ENCODE data around the gene HSPB3.
"Not testable (repeated sequence)": the region's sequence is repeated elsewhere in the genome, so short reads cannot be mapped to it uniquely, and the experiment has no call there.

HSPB3 gene, protein sequence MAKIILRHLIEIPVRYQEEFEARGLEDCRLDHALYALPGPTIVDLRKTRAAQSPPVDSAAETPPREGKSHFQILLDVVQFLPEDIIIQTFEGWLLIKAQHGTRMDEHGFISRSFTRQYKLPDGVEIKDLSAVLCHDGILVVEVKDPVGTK

DNA sequence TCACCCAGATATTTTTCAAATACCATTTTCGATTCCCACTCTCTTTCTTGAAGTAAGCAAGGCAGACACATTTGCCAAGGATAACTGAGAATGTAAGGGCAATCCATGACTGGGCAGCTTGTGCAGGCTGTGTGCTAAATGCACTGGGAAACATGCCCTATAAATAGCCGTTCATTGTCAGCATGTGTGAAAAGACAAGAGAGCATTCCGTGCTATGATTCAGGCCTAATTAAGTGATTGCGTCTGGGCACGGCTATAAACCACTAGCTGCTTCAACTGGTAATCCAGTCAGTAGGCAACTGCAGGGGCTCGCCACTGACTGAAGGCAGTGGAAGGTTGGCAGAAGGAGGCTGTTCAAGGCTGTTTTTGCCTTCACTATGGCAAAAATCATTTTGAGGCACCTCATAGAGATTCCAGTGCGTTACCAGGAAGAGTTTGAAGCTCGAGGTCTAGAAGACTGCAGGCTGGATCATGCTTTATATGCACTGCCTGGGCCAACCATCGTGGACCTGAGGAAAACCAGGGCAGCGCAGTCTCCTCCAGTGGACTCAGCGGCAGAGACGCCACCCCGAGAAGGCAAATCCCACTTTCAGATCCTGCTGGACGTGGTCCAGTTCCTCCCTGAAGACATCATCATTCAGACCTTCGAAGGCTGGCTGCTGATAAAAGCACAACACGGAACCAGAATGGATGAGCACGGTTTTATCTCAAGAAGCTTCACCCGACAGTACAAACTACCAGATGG is at the start of gene HSPB3:
Gene HSPB3, plus strand, starts transcription at position 287 of the 745 bp plus-strand sequence. Its CDS starts 91 bp downstream, at position 378.
- no peak for DNase-seq (ENCODE audit: low spot score)

DNA sequence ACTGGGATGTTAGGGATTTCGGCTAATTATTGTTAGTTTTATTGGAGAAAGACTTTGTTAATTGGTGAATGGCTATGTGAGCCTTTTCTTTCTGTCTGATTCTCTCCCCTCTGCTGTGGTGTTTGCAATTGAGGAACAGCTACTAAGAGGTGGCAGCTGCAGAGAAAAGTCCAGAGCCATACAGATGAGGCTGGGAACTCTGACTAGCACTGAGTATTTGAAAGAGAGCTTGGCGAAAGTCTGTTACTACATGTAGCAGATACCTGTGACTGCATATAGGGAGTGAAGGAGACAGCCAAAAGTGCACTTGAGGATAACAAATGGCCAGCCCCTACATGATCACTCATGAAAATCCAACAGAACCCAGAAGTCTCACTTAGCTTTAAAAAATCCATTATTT is 44.3 kb upstream of the HSPB3 start:
- no peak for DNase-seq (ENCODE audit: low spot score)

DNA sequence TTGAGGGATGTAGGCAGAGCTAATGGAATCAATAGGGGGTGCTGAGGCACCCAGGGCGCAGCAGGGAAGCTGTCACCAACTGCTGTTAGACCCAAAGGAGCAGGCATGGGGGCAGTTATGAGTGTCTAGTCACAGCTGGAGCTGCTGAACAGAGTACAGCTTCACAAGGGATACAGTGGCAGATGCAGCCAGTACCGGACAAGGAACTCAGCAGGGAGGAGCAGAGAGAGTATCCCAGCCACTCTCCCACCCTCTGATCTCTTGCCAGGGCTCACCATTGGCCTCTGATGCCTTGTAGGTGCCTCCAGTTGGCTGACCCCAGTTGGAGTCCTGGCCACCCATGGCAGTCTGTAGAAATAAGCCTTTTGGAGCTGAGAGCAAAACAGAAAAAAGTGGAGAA is 42.6 kb upstream of the HSPB3 start:
- DNase-seq (ENCODE audit: low spot score) = no peak

DNA sequence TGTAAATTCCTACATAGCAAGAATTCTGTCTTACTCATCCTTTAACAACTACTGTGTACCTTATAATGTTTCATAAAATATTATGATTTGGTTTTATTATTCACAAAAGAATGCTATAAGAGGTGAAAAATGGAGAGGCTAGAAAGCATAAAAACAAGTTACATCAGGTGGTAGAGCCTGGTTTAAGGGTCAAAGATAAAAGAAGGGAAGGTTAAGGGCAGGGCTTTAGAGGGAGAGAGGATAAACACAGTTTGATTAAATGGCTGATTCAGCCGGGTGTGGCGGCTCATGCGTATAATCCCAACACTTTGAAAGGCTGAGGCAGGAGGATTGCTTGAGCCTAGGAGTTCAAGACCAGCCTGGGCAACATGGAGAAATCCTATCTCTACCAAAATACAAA is 40.4 kb upstream of the HSPB3 start:
- DNase-seq (ENCODE audit: low spot score) = no peak

DNA sequence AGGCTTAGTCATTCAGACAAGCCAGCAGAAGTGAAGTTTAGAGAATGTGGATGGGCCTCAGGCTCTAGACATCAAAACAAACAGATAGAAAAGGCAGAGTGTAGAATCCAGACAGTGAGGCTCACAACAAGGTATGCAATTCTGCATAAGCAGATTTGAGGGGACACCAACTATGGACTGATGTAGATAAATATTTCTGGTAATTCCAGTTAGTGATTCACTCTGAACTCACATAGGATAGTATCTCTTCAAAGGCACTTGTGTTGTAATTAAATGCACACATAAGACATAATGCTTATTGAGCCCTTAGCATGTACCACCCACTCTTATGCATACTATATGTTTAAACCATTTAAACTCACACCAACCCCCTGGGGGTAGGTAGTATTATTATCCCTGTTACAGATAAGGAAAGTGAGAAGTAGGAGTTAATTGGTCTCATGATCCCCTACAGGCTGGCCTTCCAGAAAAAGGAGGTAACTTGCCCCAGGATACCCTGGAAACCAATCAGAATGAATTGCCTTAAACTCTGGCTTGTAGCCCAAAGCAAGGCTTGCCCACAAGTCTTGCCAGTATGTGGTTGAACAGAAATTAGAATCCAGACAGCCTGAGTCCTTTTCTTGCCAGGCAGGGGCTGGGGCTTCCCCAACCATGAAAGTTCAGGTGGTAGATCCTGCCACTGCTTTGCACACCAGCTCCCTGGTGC is 39.5 kb upstream of the HSPB3 start:
- peak; percentile 8 for DNase-seq (ENCODE audit: low spot score)

DNA sequence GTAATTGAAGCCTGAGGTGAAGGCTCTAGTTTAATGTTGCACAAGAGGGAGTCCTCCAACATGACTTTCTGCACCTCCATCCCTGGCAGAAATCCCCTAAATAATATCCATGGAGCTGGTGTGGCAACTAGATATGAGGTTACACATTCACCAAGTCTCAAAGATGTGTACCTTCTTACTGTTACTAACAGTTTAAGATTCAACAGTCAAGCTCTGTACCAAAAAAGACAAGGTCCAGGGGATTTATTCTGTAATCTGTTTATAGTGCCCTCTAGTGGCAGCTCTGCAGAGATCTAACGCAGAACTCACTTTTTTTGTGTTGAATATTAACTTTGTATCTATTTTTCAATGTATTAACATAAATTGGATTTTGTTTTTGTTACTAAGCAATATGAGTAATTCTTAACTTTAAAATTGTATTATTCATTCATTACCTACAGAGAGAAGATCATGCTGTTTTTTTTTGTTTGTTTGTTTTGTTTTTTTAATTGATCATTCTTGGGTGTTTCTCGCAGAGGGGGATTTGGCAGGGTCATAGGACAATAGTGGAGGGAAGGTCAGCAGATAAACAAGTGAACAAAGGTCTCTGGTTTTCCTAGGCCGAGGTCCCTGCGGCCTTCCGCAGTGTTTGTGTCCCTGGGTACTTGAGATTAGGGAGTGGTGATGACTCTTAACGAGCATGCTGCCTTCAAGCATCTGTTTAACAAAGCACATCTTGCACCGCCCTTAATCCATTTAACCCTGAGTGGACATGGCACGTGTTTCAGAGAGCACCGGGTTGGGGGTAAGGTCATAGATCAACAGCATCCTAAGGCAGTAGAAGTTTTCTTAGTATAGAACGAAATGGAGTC is 35.7 kb upstream of the HSPB3 start:
- DNase-seq (ENCODE audit: low spot score) = peak; percentile 37

DNA sequence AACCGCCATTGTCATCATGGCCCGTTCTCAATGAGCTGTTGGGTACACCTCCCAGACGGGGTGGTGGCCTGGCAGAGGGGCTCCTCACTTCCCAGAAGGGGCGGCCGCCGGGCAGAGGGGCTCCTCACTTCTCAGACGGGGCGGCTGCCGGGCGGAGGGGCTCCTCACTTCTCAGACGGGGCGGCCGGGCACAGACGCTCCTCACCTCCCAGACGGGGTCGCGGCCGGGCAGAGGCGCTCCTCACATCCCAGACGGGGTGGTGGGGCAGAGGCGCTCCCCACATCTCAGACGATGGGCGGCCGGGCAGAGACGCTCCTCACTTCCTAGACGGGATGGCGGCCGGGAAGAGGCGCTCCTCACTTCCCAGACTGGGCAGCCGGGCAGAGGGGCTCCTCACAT is 35.0 kb upstream of the HSPB3 start:
- not testable (repeated sequence) for DNase-seq (ENCODE audit: low spot score)

DNA sequence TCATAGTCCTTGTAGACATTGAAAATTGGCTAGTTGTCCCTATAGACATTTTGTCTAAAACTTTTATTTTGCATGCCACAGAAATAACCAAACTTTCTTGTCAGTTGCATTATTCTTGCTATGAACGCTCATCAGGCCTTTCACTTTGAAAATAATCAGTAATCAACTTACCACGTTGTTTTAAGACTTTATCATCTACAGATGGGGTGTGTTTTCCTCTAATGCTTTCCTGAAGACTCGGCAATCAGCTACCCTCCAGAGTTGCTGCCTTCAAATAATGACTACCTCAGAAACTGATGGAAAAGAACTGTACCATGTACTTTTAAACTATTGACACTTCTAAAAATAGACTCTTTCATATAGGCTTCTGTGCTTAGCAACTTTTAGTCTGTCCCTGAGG is 33.5 kb upstream of the HSPB3 start:
- DNase-seq (ENCODE audit: low spot score) = no peak

DNA sequence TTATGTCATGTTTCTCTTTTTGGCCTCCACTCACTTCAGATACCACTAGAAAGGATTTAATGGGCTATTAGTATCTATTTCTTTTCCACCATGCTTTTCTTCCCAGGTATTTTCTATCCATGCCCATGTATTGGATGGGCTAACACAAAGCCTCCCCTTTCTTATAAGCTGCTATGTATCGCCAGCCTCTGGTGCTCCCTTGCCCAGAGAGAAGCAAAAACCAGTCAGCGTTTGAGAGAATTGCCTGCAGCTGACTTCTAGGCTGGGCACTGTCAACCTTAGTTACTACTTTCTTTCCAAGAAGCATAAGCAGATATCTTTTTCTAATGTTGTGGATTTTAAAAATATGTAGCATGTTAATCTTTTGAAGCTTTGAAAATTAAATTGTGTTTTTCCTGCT is 30.2 kb upstream of the HSPB3 start:
- no peak for DNase-seq (ENCODE audit: low spot score)

DNA sequence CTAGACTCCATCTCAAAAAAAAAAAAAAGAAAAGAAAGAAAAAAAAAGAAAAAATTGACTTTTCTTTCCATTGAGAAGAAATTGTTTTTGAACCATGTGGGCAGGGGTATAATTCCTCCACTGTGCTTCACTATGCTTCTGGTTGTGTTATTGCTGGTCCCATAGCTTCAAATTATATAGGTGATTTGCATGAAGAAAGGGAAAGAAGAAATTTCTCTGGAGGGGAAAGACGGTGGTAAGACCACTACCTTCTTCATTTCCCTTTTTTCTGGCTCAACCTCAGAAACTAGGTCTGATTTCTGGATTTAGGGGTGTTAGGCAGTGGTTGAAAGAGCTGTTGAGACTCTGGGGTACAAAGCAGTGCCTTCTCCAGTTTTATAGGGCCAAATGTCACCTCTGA is 29.3 kb upstream of the HSPB3 start:
- no peak for DNase-seq (ENCODE audit: low spot score)

DNA sequence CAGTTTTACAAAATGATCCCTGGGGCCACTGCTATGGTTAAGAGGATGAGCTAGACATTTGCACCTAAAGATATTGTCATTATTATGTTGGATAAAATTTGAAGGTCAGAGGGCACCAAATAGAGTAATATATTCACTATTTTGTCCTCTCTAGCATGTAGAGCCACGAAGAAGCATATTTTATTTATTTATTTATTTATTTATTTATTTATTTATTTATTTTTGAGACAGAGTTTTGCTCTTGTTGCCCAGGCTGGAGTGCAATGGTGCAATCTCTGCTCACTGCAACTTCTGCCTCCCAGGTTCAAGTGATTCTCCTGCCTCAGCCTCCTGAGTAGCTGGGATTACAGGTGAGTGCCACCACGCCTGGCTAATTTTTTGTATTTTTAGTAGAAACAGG is 20.8 kb upstream of the HSPB3 start:
- not testable (repeated sequence) for DNase-seq (ENCODE audit: low spot score)

DNA sequence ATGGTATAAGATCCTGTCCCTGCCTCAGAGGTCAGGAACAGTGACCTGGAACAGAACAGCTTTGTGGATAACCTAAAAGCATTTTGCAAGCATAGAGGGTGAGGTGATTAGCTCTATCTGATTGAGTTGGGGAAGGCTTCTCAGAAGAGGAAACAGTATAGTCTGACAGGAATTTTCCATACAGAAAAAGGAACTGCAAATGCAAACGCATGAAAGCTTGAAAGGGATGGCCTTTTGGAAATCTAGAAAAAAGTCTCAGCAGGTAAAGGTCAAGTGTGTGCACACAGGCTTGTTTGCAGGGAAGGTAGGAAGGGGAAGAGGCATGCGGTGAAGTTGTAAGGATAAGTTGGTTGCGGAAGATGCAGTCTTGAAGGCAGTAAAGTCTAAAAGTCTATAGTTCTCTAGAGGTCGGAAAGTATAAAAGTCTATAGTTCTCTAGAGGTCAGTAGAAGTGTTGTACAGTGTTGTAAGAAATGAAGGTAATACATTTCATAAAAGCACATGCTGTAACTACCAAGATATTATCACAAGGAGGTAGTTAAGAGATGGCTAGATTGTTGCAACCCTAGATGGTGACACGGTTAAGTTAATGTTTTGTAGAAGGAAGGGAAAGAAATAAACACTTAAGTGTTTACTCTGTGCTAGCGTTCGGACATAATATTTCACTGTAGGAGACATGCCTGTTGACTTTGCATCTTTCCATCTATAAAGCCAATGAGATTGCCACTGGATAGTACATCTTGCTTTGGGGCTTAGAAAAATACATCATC is 16.7 kb upstream of the HSPB3 start:
- DNase-seq (ENCODE audit: low spot score) = no peak

DNA sequence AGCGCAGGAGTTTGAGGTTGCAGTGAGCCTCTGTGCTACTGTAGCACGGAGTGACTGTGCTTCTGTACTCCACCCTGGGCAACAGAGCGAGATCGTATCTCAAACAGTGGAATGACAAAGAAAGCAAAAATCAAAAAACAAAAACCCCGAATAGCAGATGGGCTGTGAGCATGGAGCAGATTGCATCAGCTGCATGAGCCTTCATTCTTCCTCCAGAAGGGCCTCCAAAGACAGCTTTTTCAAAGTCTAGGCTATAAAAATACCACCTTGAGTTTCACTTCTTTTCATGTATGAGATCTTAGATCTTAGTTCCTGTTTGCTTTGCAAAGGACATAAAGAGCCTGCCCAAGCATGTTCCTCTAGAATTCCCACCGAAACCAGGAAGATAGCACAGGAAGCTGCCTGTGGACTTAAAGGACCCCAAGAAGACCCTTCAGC is 15.0 kb upstream of the HSPB3 start:
- no peak for DNase-seq (ENCODE audit: low spot score)

DNA sequence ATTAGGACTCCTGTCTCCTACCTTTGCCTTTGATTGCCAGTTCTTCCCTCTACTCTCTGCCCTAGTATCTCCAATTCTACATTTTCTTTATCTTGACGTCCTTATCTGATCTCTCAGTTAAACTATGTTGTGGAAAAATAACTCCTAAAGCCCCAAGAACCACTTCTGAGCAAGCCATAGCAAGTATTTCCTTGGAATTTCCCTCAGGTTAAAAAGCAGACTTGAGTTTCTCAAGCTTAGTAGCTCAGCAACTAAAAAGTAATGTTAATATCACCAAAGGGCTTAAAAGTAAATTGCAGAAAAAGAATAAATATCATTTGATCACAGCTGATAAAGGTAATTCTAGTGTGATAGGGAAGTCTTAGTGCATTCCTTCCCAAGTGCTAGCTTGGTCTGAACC is 13.2 kb upstream of the HSPB3 start:
- DNase-seq (ENCODE audit: low spot score) = no peak

DNA sequence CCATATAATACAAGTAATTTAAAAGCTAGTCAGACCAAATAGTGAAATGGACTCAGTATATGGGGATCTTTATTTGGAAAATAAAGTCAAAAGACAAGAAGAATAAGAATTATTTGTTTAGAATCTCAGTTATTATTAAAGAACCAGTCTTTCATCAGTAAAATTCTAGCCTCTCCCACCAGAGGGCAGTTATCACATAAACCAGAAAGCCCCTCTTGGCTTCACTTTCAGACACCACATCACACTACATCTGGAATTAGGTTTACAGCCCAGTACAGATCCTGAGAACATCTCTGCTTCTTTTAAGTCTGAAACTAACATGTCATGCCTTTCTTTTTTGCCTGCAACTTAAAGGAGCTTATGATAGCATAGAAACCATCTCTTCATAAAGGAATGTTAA is 12.2 kb upstream of the HSPB3 start:
- peak; percentile 23 for DNase-seq (ENCODE audit: low spot score)

DNA sequence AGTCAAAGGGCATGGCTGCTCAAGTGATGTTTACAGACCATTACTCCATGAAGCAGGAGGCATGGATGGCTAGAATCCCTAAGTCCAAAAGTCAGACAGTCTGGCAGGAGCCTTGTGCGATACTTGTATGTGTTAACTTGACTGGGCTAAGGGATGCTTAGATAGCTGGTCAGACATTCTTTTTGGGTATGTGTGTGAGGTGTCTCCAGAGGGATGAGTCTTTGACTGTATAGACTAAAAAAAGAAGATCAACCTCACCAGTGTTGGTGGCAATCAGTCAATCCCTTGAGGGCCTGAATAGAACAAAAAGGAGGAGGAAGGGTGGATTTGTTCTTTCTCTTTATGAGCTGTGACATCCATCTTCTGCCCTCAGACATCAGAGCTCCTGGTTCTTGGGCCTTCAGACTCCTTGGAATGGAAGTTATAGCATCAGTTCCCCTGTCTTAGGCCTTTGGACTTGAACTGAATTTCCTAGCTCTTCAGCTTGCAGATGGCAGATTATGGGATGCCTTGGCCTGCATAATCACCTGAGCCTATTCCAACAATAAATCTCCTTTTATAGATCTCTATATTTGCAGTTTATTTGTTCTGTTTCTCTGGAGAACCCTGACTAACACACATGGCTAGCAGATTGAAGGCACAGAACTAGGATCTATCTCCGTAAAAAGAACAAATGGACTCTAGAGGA is 9.7 kb upstream of the HSPB3 start:
- DNase-seq (ENCODE audit: low spot score) = no peak

DNA sequence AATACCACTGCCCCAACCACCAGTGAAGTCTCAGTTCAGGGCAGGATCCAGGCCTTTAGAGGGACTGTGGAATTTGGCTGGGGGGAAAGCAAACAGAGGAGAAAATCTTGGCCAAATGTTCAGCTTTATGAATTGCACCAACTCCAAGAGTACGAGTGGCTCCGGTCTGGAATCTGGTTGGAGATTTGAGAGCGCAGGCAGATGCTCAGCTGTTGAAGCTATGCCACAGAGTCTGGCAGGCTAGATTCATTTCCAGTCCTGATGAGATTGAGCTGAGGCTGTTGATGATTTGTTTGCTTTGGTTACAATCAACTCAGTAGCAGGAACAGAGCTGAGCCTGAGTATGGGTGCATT is 9.1 kb upstream of the HSPB3 start:
- no peak for DNase-seq (ENCODE audit: low spot score)

DNA sequence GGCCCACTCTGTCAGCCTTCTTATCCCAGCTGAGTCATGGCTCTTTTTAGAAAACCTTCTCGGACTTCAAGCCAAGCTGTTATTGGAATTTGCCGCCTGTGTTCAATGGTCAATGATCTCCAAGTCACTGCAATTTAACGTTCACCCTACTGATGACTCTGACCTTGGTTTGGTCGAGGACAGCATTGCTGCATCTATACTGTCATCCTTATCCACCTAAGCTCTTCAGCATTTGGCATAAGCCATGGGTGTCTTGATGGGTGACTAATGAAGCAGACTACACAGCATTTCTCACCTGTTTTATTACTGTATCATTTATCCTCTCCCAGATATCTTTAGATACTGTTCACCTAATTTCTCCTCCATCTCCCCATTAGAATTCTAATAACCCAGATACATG is 5.6 kb upstream of the HSPB3 start:
- no peak for DNase-seq (ENCODE audit: low spot score)

DNA sequence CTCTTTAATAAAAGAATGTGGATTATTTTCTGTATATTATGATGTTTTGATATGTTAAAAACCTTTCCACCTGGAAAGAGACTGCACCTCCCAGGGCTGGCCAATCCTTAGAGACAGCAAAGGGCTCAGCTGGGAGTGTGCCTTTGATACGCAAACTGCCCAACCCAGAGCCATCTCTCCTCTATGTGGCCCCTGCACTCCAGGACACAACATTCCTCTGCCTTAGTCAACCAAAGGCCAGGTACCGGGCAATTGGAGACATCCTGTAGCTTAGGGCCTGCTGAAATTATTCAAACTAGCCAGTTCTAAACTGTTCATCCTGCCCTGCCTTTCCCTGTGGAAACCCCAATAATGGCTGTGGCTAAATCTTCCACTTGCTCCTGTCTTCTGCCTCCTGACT is 5.0 kb upstream of the HSPB3 start:
- DNase-seq (ENCODE audit: low spot score) = no peak

DNA sequence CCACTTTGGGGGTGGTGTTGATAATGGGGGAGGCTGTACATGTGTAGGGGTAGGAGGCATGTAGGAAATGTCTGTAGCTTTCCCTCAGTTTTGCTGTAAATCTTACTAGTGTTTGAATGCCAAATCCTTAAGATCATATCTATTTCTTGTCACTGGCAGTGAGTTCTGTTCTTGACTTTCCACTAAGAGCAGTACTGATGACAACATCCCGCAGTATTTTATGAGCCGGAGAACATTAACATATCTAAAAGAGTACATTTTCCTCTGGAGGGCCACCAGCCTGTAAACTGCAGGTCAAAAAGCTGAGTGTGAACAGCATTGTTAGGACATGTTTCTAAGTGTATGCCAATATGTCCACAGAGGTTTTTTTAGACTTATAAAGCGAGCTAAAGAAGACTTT is 2.5 kb upstream of the HSPB3 start:
- DNase-seq (ENCODE audit: low spot score) = no peak

DNA sequence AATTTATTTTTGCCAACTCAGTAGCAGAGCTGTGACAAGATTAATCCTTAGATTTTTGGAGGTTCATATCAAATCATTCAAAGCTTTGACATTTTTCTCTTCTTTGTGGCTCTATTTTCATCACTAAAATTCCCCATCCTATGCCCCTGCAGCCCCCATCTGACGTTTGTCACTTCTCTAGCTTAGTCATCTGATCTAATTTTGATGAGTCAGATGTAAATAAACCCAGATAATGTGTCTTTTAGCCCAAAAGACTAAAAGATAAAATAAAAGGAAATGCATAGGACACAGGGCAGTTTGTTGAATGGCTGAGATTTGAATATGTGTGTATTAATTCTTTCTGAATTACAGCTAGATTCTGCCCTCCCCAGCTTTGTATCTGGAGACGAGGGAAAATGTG is 897 bp upstream of the HSPB3 start:
- DNase-seq (ENCODE audit: low spot score) = no peak
